GM12864 (cell line): ENCODE data around the gene NELL2.

Experiments
- DNase-seq: peaks from one replicate; pipeline ENCODE4 v3.0.0-alpha.2; 2011; ENCODE audit warnings: low read depth
- H3K4me3 ChIP-seq: 2 replicates; pipeline ENCODE4 v1.5.1; 2011; ENCODE audit warnings: mild to moderate bottlenecking, low read depth, low read length, control low read depth
- TF ChIP-seq, protein P1 (sequence below): IDR thresholded peaks from 2 replicates; pipeline ENCODE4 v1.5.1; 2011; ENCODE audit warnings: low read depth, mild to moderate bottlenecking, moderate library complexity, low read length, control low read depth, inconsistent platforms; ENCODE audit errors: missing control alignments

The NELL2 gene

DNA sequence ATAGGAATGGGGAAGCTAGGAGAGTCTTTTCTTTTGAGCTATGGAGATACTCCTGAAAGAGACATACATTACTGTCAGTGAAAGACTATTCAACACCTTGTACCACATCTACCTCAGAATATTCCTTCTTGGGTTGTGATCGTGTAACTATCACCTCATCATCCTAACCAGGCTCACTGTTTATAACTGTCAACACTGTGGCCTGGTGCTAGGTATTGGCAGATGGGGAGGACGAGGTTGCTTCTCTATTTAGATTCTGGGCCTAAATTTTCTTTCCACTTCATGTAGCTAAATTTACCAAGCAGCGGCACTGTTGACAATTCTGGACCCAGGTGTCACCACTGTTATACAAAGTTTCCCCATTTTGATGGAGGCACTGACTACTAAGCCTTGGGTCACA, 354.4 kb downstream of the NELL2 start:
- TF ChIP-seq, protein P1, sequence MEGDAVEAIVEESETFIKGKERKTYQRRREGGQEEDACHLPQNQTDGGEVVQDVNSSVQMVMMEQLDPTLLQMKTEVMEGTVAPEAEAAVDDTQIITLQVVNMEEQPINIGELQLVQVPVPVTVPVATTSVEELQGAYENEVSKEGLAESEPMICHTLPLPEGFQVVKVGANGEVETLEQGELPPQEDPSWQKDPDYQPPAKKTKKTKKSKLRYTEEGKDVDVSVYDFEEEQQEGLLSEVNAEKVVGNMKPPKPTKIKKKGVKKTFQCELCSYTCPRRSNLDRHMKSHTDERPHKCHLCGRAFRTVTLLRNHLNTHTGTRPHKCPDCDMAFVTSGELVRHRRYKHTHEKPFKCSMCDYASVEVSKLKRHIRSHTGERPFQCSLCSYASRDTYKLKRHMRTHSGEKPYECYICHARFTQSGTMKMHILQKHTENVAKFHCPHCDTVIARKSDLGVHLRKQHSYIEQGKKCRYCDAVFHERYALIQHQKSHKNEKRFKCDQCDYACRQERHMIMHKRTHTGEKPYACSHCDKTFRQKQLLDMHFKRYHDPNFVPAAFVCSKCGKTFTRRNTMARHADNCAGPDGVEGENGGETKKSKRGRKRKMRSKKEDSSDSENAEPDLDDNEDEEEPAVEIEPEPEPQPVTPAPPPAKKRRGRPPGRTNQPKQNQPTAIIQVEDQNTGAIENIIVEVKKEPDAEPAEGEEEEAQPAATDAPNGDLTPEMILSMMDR, result no peak
- DNase-seq, result no peak
- no peak overlapping the region for H3K4me3 ChIP-seq

DNA sequence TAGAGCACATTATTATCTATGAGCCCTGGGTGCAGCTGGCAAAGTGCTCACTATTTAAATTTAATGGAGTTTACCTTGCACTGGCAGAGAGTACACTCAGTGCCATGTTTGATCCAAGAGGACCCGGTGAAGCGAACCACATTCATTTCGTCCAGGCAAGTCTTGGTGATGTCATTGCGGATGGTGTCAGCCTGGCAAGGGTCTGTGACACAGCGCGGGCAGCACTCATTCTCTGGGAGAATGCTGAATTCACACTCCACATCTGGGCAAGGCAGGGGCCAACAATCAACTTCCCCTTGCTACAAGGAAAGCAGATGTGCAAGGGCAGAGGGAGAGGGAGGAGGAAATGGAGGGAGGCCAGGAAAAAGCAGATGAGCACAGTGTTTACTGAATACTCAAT, 356.2 kb downstream of the NELL2 start:
- no peak overlapping the region for H3K4me3 ChIP-seq
- no peak for DNase-seq
- TF ChIP-seq, protein P1, result no peak

GRCh38 chr12:44511289-44511688, 364.8 kb downstream of the NELL2 start:
- TF ChIP-seq, protein P1, result no peak
- no peak overlapping the region for H3K4me3 ChIP-seq
- DNase-seq, result no peak

- TF ChIP-seq, protein P1, result peak; percentile 15
- no peak for DNase-seq
- no peak overlapping the region for H3K4me3 ChIP-seq
Observed at GRCh38 chr12:44510510-44510909, 365.6 kb downstream of the NELL2 start.

- H3K4me3 ChIP-seq, result no peak overlapping the region
- no peak for DNase-seq
- TF ChIP-seq, protein P1, result no peak
Observed at GRCh38 chr12:44510076-44510475, 366.0 kb downstream of the NELL2 start.

DNA sequence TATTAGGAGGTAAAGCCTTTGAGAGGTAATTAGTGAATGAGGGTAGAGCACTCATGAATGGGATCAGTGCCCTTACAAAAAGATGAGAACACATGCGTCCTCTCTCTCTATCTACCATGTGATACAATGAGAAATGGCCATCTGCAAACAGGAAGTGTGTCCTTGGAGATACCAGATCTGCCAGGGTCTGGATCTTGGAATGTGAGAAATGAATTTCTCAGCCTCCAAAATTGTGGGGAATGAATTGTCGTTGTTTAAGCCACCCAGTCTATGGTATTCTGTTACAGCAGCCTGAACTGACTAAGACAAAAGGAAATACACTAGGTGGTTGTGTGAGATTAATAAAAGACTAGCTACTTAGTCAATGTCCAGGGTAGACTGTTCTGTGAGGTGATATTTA, 366.6 kb downstream of the NELL2 start:
- H3K4me3 ChIP-seq, result no peak overlapping the region
- TF ChIP-seq, protein P1, result no peak
- no peak for DNase-seq

- no peak overlapping the region for H3K4me3 ChIP-seq
- TF ChIP-seq, protein P1, result no peak
- DNase-seq, result no peak
Observed at GRCh38 chr12:44507461-44507860, 368.7 kb downstream of the NELL2 start.
